Dermis blood vessel endothelial cell (primary cell): ENCODE measurements around the gene LMX1B. TPM values are rescaled to one million over a fixed set of nuclear protein-coding genes. Genes with fewer than 3 reads are reported as not detected.

ENCODE experiments used
- DNase-seq: peaks from one replicate; pipeline ENCODE4 v3.0.0; 2010
- total RNA-seq: library from RNA; depleted of rRNA; stranded (reverse); fragments of >200 nt; gene quantifications from 2 replicates; pipeline ENCODE4 v1.2.3, GENCODE V29; 2014

LMX1B gene
- total RNA-seq, 1 donor from 2014 or later = not detected

GRCh38 chr9:126605792-126606482 is 7.8 kb upstream of the LMX1B start:
- DNase-seq = peak; percentile 17

- no peak for DNase-seq
Measured at GRCh38 chr9:126606483-126606870, 7.3 kb upstream of the LMX1B start.

GRCh38 chr9:126607086-126607485 is 6.6 kb upstream of the LMX1B start:
- no peak for DNase-seq

GRCh38 chr9:126607731-126608130 is 6.0 kb upstream of the LMX1B start:
- DNase-seq = no peak

GRCh38 chr9:126608551-126608950 is 5.2 kb upstream of the LMX1B start:
- no peak for DNase-seq

GRCh38 chr9:126609191-126609590 is 4.5 kb upstream of the LMX1B start:
- no peak for DNase-seq

GRCh38 chr9:126609711-126610388 is 3.9 kb upstream of the LMX1B start:
- no peak for DNase-seq

- DNase-seq = no peak
Measured at GRCh38 chr9:126611193-126611591, 2.5 kb upstream of the LMX1B start.

GRCh38 chr9:126611592-126612325 is 2.0 kb upstream of the LMX1B start:
- peak; percentile 77 for DNase-seq

- DNase-seq = no peak
Measured at GRCh38 chr9:126612326-126612812, 1.4 kb upstream of the LMX1B start.

- no peak for DNase-seq
Measured at GRCh38 chr9:126612813-126613641, 701 bp upstream of the LMX1B start.

GRCh38 chr9:126614088-126614454 is 343 bp downstream of the LMX1B start:
- DNase-seq = no peak

GRCh38 chr9:126614455-126615244 is 922 bp downstream of the LMX1B start:
- no peak for DNase-seq

GRCh38 chr9:126615245-126615790 is 1.6 kb downstream of the LMX1B start:
- DNase-seq = peak; percentile 52

- no peak for DNase-seq
Measured at GRCh38 chr9:126615791-126616447, 2.2 kb downstream of the LMX1B start.

- no peak for DNase-seq
Measured at GRCh38 chr9:126616521-126616976, 2.8 kb downstream of the LMX1B start.

- DNase-seq = no peak
Measured at GRCh38 chr9:126617003-126617822, 3.5 kb downstream of the LMX1B start.

GRCh38 chr9:126617823-126618165 is 4.1 kb downstream of the LMX1B start:
- no peak for DNase-seq

- no peak for DNase-seq
Measured at GRCh38 chr9:126618190-126618584, 4.5 kb downstream of the LMX1B start.
